ENCODE results near the gene UBXN7.

- no peak for TF ChIP-seq CTCF (IDR thresholded peaks at IDR 0.05 in 8 of 11, conservative IDR thresholded peaks at IDR 0.05 in 3 of 11)
- no peak for TF ChIP-seq POLR2AphosphoS5 (IDR thresholded peaks at IDR 0.05)
- TF ChIP-seq POLR2A (IDR thresholded peaks at IDR 0.05) = no peak
Measured at GRCh38 chr3:196400331-196400730, 31.9 kb downstream of the UBXN7 start.
